ENCODE measurements around the gene DOCK4.
A peak's percentile ranks its signal among the peaks of the same experiment; 100 is the strongest.

The DOCK4 gene

GRCh38 chr7:112201411-112201810 is 4.8 kb downstream of the DOCK4 start:
- Histone ChIP-seq H3K4me3 (ENCODE audit: low read length) (no peak overlapping the region), H3K9ac (ENCODE audit: low read length) (no peak overlapping the region), H3K4me1 (ENCODE audit: control insufficient read depth, insufficient read depth, low read length) (peaks cover 29% of the 10 kb centered on the region), H3K9me3 (ENCODE audit: control insufficient read depth, low read length) (no peaks in the 10 kb centered on the region), H3K36me3 (ENCODE audit: control insufficient read depth, insufficient read depth, low read length, severe bottlenecking) (no peaks in the 10 kb centered on the region), H3K27me3 (replicated peaks; ENCODE audit: control insufficient read depth, insufficient read depth, low read length) (no peaks in the 10 kb centered on the region)
- peak; percentile 66 for DNase-seq (ENCODE audit: low read depth)

- Histone ChIP-seq H3K27me3 (replicated peaks; ENCODE audit: control insufficient read depth, insufficient read depth, low read length) (no peaks in the 10 kb centered on the region), H3K36me3 (ENCODE audit: control insufficient read depth, insufficient read depth, low read length, severe bottlenecking) (no peaks in the 10 kb centered on the region), H3K9me3 (ENCODE audit: control insufficient read depth, low read length) (no peaks in the 10 kb centered on the region), H3K4me1 (ENCODE audit: control insufficient read depth, insufficient read depth, low read length) (peaks cover 29% of the 10 kb centered on the region), H3K9ac (ENCODE audit: low read length) (no peak overlapping the region), H3K4me3 (ENCODE audit: low read length) (no peak overlapping the region)
- peak; percentile 13 for DNase-seq (ENCODE audit: low read depth)
Observed at GRCh38 chr7:112199672-112200071, 6.5 kb downstream of the DOCK4 start.

GRCh38 chr7:112199035-112199655 is 7.1 kb downstream of the DOCK4 start:
- Histone ChIP-seq H3K36me3 (ENCODE audit: control insufficient read depth, insufficient read depth, low read length, severe bottlenecking) (no peaks in the 10 kb centered on the region), H3K9ac (ENCODE audit: low read length) (no peak overlapping the region), H3K4me1 (ENCODE audit: control insufficient read depth, insufficient read depth, low read length) (peaks cover 25% of the 10 kb centered on the region), H3K9me3 (ENCODE audit: control insufficient read depth, low read length) (no peaks in the 10 kb centered on the region), H3K27me3 (replicated peaks; ENCODE audit: control insufficient read depth, insufficient read depth, low read length) (no peaks in the 10 kb centered on the region), H3K4me3 (ENCODE audit: low read length) (no peak overlapping the region)
- DNase-seq (ENCODE audit: low read depth): peak; percentile 71

- H3K4me3 ChIP-seq (ENCODE audit: low read length): no peak overlapping the region
- DNase-seq (ENCODE audit: low read depth): no peak
- H3K36me3 ChIP-seq (ENCODE audit: control insufficient read depth, insufficient read depth, low read length, severe bottlenecking): no peaks in the 10 kb centered on the region
- peaks cover 16% of the 10 kb centered on the region for H3K4me1 ChIP-seq (ENCODE audit: control insufficient read depth, insufficient read depth, low read length)
- H3K27me3 ChIP-seq (replicated peaks; ENCODE audit: control insufficient read depth, insufficient read depth, low read length): no peaks in the 10 kb centered on the region
- no peaks in the 10 kb centered on the region for H3K9me3 ChIP-seq (ENCODE audit: control insufficient read depth, low read length)
- no peak overlapping the region for H3K9ac ChIP-seq (ENCODE audit: low read length)
Observed at GRCh38 chr7:112197322-112197721, 8.9 kb downstream of the DOCK4 start.

- Histone ChIP-seq H3K27me3 (replicated peaks; ENCODE audit: control insufficient read depth, insufficient read depth, low read length) (no peaks in the 10 kb centered on the region), H3K9me3 (ENCODE audit: control insufficient read depth, low read length) (no peaks in the 10 kb centered on the region), H3K9ac (ENCODE audit: low read length) (no peak overlapping the region), H3K36me3 (ENCODE audit: control insufficient read depth, insufficient read depth, low read length, severe bottlenecking) (no peaks in the 10 kb centered on the region), H3K4me3 (ENCODE audit: low read length) (no peak overlapping the region), H3K4me1 (ENCODE audit: control insufficient read depth, insufficient read depth, low read length) (peaks cover 20% of the 10 kb centered on the region)
- no peak for DNase-seq (ENCODE audit: low read depth)
Observed at GRCh38 chr7:112195717-112196116, 10.5 kb downstream of the DOCK4 start.

- Histone ChIP-seq H3K4me1 (ENCODE audit: control insufficient read depth, insufficient read depth, low read length) (peaks cover 12% of the 10 kb centered on the region), H3K27me3 (replicated peaks; ENCODE audit: control insufficient read depth, insufficient read depth, low read length) (no peaks in the 10 kb centered on the region), H3K4me3 (ENCODE audit: low read length) (no peak overlapping the region), H3K9ac (ENCODE audit: low read length) (no peak overlapping the region), H3K36me3 (ENCODE audit: control insufficient read depth, insufficient read depth, low read length, severe bottlenecking) (no peaks in the 10 kb centered on the region), H3K9me3 (ENCODE audit: control insufficient read depth, low read length) (no peaks in the 10 kb centered on the region)
- no peak for DNase-seq (ENCODE audit: low read depth)
Observed at GRCh38 chr7:112193915-112194502, 12.2 kb downstream of the DOCK4 start.

- H3K27me3 ChIP-seq (replicated peaks; ENCODE audit: control insufficient read depth, insufficient read depth, low read length): no peaks in the 10 kb centered on the region
Observed at GRCh38 chr7:112192236-112193154, 13.7 kb downstream of the DOCK4 start.

GRCh38 chr7:112190120-112190519 is 16.1 kb downstream of the DOCK4 start:
- no peaks in the 10 kb centered on the region for H3K9me3 ChIP-seq (ENCODE audit: control insufficient read depth, low read length)
- H3K4me1 ChIP-seq (ENCODE audit: control insufficient read depth, insufficient read depth, low read length): peaks cover 8% of the 10 kb centered on the region
- no peak overlapping the region for H3K4me3 ChIP-seq (ENCODE audit: low read length)
- H3K9ac ChIP-seq (ENCODE audit: low read length): no peak overlapping the region
- no peak for DNase-seq (ENCODE audit: low read depth)
- H3K27me3 ChIP-seq (replicated peaks; ENCODE audit: control insufficient read depth, insufficient read depth, low read length): no peaks in the 10 kb centered on the region
- H3K36me3 ChIP-seq (ENCODE audit: control insufficient read depth, insufficient read depth, low read length, severe bottlenecking): no peaks in the 10 kb centered on the region

More at GRCh38 chr7:112192236-112193154, 13.7 kb downstream of the DOCK4 start:
- Histone ChIP-seq H3K9ac (ENCODE audit: low read length) (no peak overlapping the region), H3K36me3 (ENCODE audit: control insufficient read depth, insufficient read depth, low read length, severe bottlenecking) (no peaks in the 10 kb centered on the region), H3K4me3 (ENCODE audit: low read length) (no peak overlapping the region), H3K9me3 (ENCODE audit: control insufficient read depth, low read length) (no peaks in the 10 kb centered on the region), H3K4me1 (ENCODE audit: control insufficient read depth, insufficient read depth, low read length) (peaks cover 8% of the 10 kb centered on the region)
- DNase-seq (ENCODE audit: low read depth): peak; percentile 69

GRCh38 chr7:112189691-112190090 is 16.5 kb downstream of the DOCK4 start:
- Histone ChIP-seq H3K4me3 (ENCODE audit: low read length) (no peak overlapping the region), H3K27me3 (replicated peaks; ENCODE audit: control insufficient read depth, insufficient read depth, low read length) (no peaks in the 10 kb centered on the region), H3K9ac (ENCODE audit: low read length) (no peak overlapping the region), H3K36me3 (ENCODE audit: control insufficient read depth, insufficient read depth, low read length, severe bottlenecking) (no peaks in the 10 kb centered on the region), H3K9me3 (ENCODE audit: control insufficient read depth, low read length) (no peaks in the 10 kb centered on the region), H3K4me1 (ENCODE audit: control insufficient read depth, insufficient read depth, low read length) (peaks cover 8% of the 10 kb centered on the region)
- DNase-seq (ENCODE audit: low read depth): no peak

GRCh38 chr7:112188257-112188656 is 17.9 kb downstream of the DOCK4 start:
- H3K4me1 ChIP-seq (ENCODE audit: control insufficient read depth, insufficient read depth, low read length): peaks cover 8% of the 10 kb centered on the region
- H3K27me3 ChIP-seq (replicated peaks; ENCODE audit: control insufficient read depth, insufficient read depth, low read length): no peaks in the 10 kb centered on the region
- H3K9me3 ChIP-seq (ENCODE audit: control insufficient read depth, low read length): no peaks in the 10 kb centered on the region
- no peak overlapping the region for H3K9ac ChIP-seq (ENCODE audit: low read length)
- no peaks in the 10 kb centered on the region for H3K36me3 ChIP-seq (ENCODE audit: control insufficient read depth, insufficient read depth, low read length, severe bottlenecking)
- H3K4me3 ChIP-seq (ENCODE audit: low read length): no peak overlapping the region
- no peak for DNase-seq (ENCODE audit: low read depth)

GRCh38 chr7:112186300-112186699 is 19.9 kb downstream of the DOCK4 start:
- Histone ChIP-seq H3K4me1 (ENCODE audit: control insufficient read depth, insufficient read depth, low read length) (no peaks in the 10 kb centered on the region), H3K27me3 (replicated peaks; ENCODE audit: control insufficient read depth, insufficient read depth, low read length) (no peaks in the 10 kb centered on the region), H3K9ac (ENCODE audit: low read length) (no peak overlapping the region), H3K4me3 (ENCODE audit: low read length) (no peak overlapping the region), H3K36me3 (ENCODE audit: control insufficient read depth, insufficient read depth, low read length, severe bottlenecking) (no peaks in the 10 kb centered on the region), H3K9me3 (ENCODE audit: control insufficient read depth, low read length) (no peaks in the 10 kb centered on the region)
- DNase-seq (ENCODE audit: low read depth): no peak
